Heart right ventricle (tissue), 16 donors: ENCODE results near the gene CTDP1. TPM values are rescaled to one million over a fixed set of nuclear protein-coding genes. Genes with fewer than 3 reads are reported as not detected.

Source experiments
- ATAC-seq, 8 donors: fragments of 200-7000 bp; cut with Tn5 transposase; one replicate each; pipeline ENCODE4 v1.9.1; 2020; ENCODE audit warnings: mild to moderate bottlenecking in 8 of 8, moderate library complexity in 8 of 8, moderate number of reproducible peaks in 1 of 8
- DNase-seq, 2 donors: peaks; one replicate each; pipeline ENCODE4 v3.0.0-alpha.2; 2020
- H3K27ac ChIP-seq, 10 donors: fragments of 200-600 bp; sonication (generic) in 2 of 10; one replicate each; pipeline versions ENCODE4 v1.5.0 to v1.8.0; 2020 to 2022; ENCODE audit warnings: mild to moderate bottlenecking in 3 of 10
- H3K27me3 ChIP-seq, 7 donors: fragments of 200-600 bp; one replicate each; pipeline ENCODE4 v1.8.0; 2021 to 2022; ENCODE audit warnings: mild to moderate bottlenecking in 2 of 7
- H3K36me3 ChIP-seq, 9 donors: fragments of 200-600 bp; sonication (generic) in 1 of 9; one replicate each; pipeline versions ENCODE4 v1.5.0 to v1.8.0; 2020 to 2022; ENCODE audit warnings: mild to moderate bottlenecking in 2 of 9
- H3K4me1 ChIP-seq, 9 donors: fragments of 200-600 bp; sonication (generic) in 1 of 9; one replicate each; pipeline versions ENCODE4 v1.5.0 to v1.8.0; 2020 to 2022; ENCODE audit warnings: mild to moderate bottlenecking in 4 of 9
- H3K4me3 ChIP-seq, 10 donors: fragments of 200-600 bp; sonication (generic) in 2 of 10; one replicate each; pipeline versions ENCODE4 v1.5.0 to v1.8.0; 2020 to 2022; ENCODE audit warnings: mild to moderate bottlenecking in 7 of 10, moderate library complexity in 2 of 10
- H3K9me3 ChIP-seq, 11 donors: fragments of 200-600 bp in 10 of 11; sonication (generic) in 2 of 11; one replicate each; pipeline versions ENCODE4 v1.5.0 to v1.8.0; 2013 to 2022; ENCODE audit warnings: mild to moderate bottlenecking in 2 of 11, control low read depth in 1 of 11, moderate library complexity in 1 of 11
- WGBS, 2 donors: extraction: QIAGEN DNeasy Blood & Tissue Kit; methylation state at CpG; one replicate each; pipeline ENCODE4 v1.1.7; 2013; ENCODE audit warnings: inconsistent platforms in 1 of 2; 5-methylcytosine and 5-hydroxymethylcytosine counted together
- intact Hi-C, 10 donors: fragments of 100-400 bp; cut with DNase I; formaldehyde crosslinking; loops; one replicate each; pipeline versions ENCODE4 v1.11.1 to v1.14.2; 2022
- polyA plus RNA-seq, 2 donors: library from polyadenylated mRNA; stranded (reverse); fragments of 200-250 nt; gene quantifications; one replicate each; pipeline ENCODE4 v1.2.3, GENCODE V29; 2013
- total RNA-seq, 10 donors: library from RNA; stranded (reverse); fragmentation: NEBNext Ultra II Directional in 3 of 10; extraction: Animal tissue kit (Norgen Biotek cat#: 25700) in 3 of 10; gene quantifications; one replicate each; pipeline versions ENCODE4 v1.2.1 to v1.2.4, GENCODE V29; 2021 to 2023
- TF ChIP-seq, protein P1 (sequence below), 9 donors: fragments of 200-600 bp; sonication (generic) in 2 of 9; IDR thresholded peaks; one replicate each; pipeline versions ENCODE4 v1.5.0 to v1.8.0; 2021 to 2022; ENCODE audit warnings: antibody characterized with exemption in 9 of 9, mild to moderate bottlenecking in 5 of 9, moderate library complexity in 1 of 9
- donor health status: Arrhythmogenic right ventricular cardiomyopathy.
- donor health status: ischemic (EF 13 %, LVEDD 7.1; RV severe dilation, severe dysfunction).
- donor health status: healthy with polysubstance abuse.
- donor health status: DM: no; HTN: yes; CAD: no.
- donor health status: DM: no; HTN: no; CAD: no.
- donor health status: ischemic (EF 25% LVEDD 6.9; RV normal size, moderate dysfunction).
- donor health status: ischemic (EF 25% LVEDD 5.7; RV mildly dilated, moderate dysfunction).
- donor health status: healthy.
- donor health status: DM: yes; HTN: yes; CAD: no.
- donor health status: Ischemic cardiomyopathy.
- donor health status: ischemic (EF 35%, LVEDD 5.7; RV mildly dilated, moderate dysfunction).
- donor health status: nonischemic (EF 11% LVEDD 7.7; RV severe dilation, severe dysfunction).
- donor health status: DM: yes; HTN: yes; CAD: no.
- donor health status: PGD.
- donor health status: ischemic (EF 29% LVEDD 5.4; RV normal size, mild dysfunction).
- donor health status: nonischemic (EF 23%, LVEDD 6.1; RV moderate dilation, normal function).

Gene CTDP1
- total and polyA plus RNA-seq, 12 donors = 6.8 to 12.5 (median 9.3) TPM

DNA sequence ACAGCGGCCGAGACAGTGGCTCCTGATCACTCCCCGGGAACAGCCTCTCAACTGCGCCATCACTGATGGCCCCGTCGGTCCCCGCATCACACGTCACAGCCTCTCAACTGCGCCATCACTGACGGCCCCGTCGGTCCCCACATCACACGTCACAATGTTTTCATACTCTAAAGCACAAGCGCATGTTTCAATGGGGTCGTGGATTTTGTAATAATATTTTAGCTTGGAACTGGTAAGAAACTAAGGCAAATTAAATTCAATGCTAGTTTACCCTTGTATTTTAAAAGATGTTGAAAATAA lies 44.2 kb upstream of the CTDP1 start:
- Histone ChIP-seq H3K4me1 (no peaks in the 10 kb centered on the region), H3K27me3 (peaks cover 8 to 34% (median 25%) of the 10 kb centered on the region in 7 donors), H3K9me3 (no peaks in the 10 kb centered on the region), H3K27ac (no peak overlapping the region), H3K4me3 (no peak overlapping the region), H3K36me3 (no peaks in the 10 kb centered on the region)
- no peak for DNase-seq
- TF ChIP-seq, protein P1, sequence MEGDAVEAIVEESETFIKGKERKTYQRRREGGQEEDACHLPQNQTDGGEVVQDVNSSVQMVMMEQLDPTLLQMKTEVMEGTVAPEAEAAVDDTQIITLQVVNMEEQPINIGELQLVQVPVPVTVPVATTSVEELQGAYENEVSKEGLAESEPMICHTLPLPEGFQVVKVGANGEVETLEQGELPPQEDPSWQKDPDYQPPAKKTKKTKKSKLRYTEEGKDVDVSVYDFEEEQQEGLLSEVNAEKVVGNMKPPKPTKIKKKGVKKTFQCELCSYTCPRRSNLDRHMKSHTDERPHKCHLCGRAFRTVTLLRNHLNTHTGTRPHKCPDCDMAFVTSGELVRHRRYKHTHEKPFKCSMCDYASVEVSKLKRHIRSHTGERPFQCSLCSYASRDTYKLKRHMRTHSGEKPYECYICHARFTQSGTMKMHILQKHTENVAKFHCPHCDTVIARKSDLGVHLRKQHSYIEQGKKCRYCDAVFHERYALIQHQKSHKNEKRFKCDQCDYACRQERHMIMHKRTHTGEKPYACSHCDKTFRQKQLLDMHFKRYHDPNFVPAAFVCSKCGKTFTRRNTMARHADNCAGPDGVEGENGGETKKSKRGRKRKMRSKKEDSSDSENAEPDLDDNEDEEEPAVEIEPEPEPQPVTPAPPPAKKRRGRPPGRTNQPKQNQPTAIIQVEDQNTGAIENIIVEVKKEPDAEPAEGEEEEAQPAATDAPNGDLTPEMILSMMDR (IDR thresholded peaks at IDR 0.05) = no peak
- no peak for ATAC-seq
- 88 to 92% methylated on average over 15 of the region's 15 CpGs for WGBS, 2 donors
- intact Hi-C loops = no loop called here

DNA sequence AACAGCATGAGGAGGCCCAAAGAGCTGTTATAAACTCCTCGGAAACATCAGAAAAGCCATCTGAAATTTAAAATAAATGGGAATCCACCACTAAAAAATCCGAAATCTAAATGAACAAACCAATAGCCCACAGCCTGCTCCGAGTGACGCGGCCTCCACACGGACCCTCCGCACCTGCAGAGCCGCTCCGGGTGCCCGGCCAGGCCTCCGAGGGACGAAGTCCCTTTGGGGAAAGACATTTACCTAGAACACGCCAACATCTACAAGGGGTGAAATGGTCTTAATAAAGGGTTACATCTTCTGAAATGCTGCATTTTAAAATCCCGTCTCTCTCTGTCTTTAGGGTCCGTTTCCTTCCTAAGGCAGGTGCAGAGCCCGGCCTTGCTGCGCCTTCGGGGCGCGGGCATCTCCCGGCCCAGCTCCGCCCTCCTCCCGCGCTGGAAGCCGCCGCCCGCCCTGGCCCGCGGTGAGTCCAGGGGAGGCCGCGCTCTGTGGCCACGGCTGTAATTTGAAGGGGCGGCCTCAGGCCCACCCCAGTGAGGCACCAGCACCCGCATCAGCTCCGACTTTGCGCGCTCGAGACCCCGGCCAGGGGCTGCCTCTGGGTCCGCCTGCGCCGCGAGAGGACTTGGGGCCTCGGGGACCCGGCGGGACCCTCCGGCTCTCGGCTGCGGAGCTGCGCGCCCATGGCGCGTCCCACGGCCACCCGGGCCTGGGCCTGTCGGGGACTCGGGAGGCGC lies 42.3 kb upstream of the CTDP1 start:
- no peak for DNase-seq
- H3K4me1 ChIP-seq = no peaks in the 10 kb centered on the region
- H3K9me3 ChIP-seq = no peaks in the 10 kb centered on the region
- H3K27ac ChIP-seq = no peak overlapping the region
- H3K27me3 ChIP-seq = peaks cover 8 to 41% (median 27%) of the 10 kb centered on the region in 7 donors
- intact Hi-C loops = no loop called here
- TF ChIP-seq, protein P1 (IDR thresholded peaks at IDR 0.05) = no peak
- 23 to 25% methylated on average over 54 to 58 of the region's 58 CpGs for WGBS, 2 donors
- no peak for ATAC-seq
- H3K4me3 ChIP-seq = no peak overlapping the region
- no peaks in the 10 kb centered on the region for H3K36me3 ChIP-seq

DNA sequence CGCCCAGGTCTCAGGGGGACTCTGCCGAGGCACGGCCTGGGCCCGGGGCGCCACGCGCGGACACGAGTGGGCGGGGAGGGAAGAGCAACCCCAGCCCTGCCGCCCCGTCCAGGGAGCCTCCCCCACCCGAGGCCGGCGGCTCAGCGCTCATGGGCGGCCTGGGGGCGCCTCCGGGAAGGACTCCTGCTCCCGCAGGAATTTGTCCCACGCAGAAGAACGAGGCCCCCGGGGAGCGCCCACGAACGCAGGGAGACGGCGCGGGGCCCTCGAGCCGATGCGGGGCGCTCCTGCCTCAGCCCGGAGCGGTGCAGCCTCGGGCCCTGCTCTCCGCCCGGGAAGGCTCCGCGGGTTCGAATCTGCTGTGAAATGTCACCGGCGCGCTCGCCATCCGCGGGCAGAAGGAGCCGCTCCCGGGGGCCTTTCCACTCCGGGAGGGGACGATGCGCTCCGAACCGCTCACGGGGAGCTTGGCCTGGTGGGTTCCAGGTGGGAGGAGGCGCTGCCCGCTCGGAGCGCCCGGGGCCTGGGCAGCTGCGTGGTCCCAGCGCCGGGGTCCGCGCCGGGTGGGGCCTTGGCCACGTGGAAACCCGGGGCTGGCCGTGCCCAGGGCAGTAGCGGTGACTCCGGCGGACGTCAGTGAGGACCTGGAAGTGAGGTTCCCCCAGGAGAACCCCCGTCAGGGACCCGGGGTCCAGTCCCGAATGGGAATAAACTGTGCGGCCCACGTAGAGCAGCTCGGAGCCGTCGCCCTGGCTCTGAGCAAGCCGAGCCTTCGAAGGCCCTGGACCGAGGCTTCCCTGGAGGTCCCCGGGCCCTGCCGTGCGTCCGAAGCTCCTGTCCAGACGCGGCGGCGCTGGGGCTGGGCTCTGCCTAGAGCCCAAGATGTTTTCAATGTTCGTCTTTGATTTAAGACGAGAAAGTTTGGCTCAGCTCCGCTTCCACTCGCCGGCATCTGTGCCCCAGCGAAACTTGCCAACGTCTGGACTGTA lies 41.4 kb upstream of the CTDP1 start:
- DNase-seq (no peak), ATAC-seq (peak in 2 of 8 donors; percentile 17 to 52)
- TF ChIP-seq, protein P1 (IDR thresholded peaks at IDR 0.05) = no peak
- no peak overlapping the region for H3K4me3 ChIP-seq
- peaks cover 8 to 41% (median 27%) of the 10 kb centered on the region in 7 donors for H3K27me3 ChIP-seq
- peaks cover 0 to 7% (median 0%) of the 10 kb centered on the region in 9 donors for H3K4me1 ChIP-seq
- no peaks in the 10 kb centered on the region for H3K9me3 ChIP-seq
- no peaks in the 10 kb centered on the region for H3K36me3 ChIP-seq
- H3K27ac ChIP-seq = no peak overlapping the region
- intact Hi-C loops = no loop called here
- 42 to 43% methylated on average over 96 to 99 of the region's 99 CpGs for WGBS, 2 donors

DNA sequence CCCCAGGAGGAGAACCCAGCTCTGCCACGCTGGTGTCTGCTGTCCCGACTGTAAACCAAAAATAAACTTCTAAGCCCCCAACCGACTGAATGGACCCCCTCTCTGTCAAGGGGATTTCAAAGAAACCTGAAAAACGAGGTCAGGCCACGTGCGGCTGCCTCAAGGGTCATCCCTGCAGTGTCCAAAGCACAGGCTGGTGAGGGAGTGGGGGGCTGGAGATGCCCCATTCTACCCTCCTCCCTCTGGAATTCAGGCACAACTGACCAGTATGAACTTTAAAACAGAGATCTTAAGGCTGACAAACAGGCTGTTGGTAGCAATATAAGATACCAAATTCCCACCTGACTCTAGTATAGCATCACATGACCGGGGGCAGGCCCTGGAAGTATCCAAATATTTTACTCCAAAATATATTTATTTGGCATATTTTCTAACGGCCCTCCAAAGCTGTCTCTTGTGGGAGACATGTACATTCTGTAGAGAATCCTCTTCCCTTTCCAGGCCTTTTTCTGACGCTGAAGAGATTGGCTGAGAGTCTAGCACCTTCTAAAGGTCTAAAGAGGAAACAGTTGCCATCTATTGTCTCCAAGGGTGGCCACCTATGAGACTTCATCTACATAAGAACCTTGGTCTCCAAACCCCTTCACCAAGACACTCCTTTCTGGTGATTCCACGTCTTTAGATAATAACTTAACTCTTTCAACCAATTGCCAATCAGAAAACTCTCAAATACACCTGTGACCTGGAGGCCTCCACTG lies 40.4 kb upstream of the CTDP1 start:
- peaks cover 8 to 42% (median 28%) of the 10 kb centered on the region in 7 donors for H3K27me3 ChIP-seq
- H3K27ac ChIP-seq = no peak overlapping the region
- intact Hi-C loops = no loop called here
- no peak for ATAC-seq
- H3K36me3 ChIP-seq = no peaks in the 10 kb centered on the region
- no peak for DNase-seq
- H3K4me3 ChIP-seq = no peak overlapping the region
- no peaks in the 10 kb centered on the region for H3K9me3 ChIP-seq
- WGBS, 2 donors = 71% methylated on average over 10 of the region's 10 CpGs
- H3K4me1 ChIP-seq = peaks cover 0 to 18% (median 0%) of the 10 kb centered on the region in 9 donors
- TF ChIP-seq, protein P1 (IDR thresholded peaks at IDR 0.05) = no peak
